ENCODE data around the gene INPP5D.

DNA sequence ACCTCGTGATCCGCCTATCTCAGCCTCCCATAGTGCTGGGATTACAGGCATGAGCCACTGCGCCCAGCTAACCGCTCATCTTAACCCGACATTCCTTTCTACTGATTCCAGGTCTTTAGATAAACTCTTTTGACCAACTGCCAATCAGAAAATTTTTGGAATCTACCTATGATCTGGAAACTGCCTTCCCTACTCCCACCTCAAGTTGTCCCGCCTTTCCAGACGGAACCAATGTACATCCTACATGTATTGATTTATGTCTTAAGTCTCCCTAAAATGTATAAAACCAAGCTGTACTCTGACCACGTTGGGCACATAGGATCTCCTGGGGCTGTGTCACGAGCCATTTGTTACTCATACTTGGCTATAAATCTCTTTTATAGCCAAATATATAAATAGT, 30.8 kb upstream of the INPP5D start:
- TF ChIP-seq, protein P1, sequence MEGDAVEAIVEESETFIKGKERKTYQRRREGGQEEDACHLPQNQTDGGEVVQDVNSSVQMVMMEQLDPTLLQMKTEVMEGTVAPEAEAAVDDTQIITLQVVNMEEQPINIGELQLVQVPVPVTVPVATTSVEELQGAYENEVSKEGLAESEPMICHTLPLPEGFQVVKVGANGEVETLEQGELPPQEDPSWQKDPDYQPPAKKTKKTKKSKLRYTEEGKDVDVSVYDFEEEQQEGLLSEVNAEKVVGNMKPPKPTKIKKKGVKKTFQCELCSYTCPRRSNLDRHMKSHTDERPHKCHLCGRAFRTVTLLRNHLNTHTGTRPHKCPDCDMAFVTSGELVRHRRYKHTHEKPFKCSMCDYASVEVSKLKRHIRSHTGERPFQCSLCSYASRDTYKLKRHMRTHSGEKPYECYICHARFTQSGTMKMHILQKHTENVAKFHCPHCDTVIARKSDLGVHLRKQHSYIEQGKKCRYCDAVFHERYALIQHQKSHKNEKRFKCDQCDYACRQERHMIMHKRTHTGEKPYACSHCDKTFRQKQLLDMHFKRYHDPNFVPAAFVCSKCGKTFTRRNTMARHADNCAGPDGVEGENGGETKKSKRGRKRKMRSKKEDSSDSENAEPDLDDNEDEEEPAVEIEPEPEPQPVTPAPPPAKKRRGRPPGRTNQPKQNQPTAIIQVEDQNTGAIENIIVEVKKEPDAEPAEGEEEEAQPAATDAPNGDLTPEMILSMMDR (IDR thresholded peaks at IDR 0.05), result no peak
- no peak for TF ChIP-seq EHMT2 (IDR thresholded peaks at IDR 0.05; ENCODE audit: low read depth)

All from A549 (cell line).